ENCODE data around the gene RABEP2.
"Not testable (repeated sequence)": the region's sequence is repeated elsewhere in the genome, so short reads cannot be mapped to it uniquely, and the experiment has no call there.

RABEP2 gene, protein sequence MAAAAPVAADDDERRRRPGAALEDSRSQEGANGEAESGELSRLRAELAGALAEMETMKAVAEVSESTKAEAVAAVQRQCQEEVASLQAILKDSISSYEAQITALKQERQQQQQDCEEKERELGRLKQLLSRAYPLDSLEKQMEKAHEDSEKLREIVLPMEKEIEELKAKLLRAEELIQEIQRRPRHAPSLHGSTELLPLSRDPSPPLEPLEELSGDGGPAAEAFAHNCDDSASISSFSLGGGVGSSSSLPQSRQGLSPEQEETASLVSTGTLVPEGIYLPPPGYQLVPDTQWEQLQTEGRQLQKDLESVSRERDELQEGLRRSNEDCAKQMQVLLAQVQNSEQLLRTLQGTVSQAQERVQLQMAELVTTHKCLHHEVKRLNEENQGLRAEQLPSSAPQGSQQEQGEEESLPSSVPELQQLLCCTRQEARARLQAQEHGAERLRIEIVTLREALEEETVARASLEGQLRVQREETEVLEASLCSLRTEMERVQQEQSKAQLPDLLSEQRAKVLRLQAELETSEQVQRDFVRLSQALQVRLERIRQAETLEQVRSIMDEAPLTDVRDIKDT

GRCh38 chr16:28924762-28925385, at the start of gene RABEP2:
Gene RABEP2 (minus strand): TSS chr16:28925238. CDS start chr16:28925163, 75 bp downstream.
- intact Hi-C loops (cut with DNase I), result loop anchor here (2.0 kb wide), 1 partner anchor 26 kb away; the partner anchor contains the start of gene NFATC2IP
- DNase-seq, result peak; percentile 72 to 96 (median 91)

DNA sequence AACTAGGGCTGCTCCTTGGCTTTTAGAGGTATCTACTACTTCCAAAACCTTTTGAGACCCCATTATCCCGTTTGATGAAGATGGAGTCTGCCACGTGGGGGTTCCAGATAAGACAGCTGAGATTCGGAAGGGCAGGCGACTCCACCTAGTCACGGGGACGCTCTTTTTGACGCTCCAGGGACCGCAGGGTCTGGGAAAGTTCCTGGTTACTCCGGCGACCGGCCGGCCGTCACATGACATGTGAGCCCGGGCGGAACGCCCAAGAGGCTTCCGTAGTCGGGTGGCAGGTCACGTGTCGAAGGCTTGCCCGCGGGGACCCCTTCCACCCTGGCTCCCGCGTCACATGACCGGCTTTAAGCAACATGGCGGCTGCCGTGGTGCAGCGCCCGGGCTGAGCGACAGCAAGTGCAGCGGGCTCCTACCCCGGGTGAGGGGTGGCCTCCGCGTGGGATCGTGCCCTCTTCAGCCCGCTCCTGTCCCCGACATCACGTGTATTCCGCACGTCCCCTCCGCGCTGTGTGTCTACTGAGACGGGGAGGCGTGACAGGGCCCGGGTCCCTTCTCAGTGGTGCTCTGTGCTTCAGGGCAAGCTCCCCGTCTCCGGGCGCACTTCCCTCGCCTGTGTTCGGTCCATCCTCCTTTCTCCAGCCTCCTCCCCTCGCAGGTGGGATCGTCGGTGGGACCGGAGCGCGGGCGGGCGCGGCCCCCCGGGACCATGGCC, 49.6 kb upstream of the RABEP2 start, which contains the start of gene SPNS1:
TSS of gene SPNS1 (plus strand) at position 342 of the 721 bp plus-strand sequence. CDS start at position 716, 374 bp downstream.
- intact Hi-C loops (cut with DNase I), result no loop called here
- DNase-seq, result peak; percentile 95 to 100 (median 99)

DNA sequence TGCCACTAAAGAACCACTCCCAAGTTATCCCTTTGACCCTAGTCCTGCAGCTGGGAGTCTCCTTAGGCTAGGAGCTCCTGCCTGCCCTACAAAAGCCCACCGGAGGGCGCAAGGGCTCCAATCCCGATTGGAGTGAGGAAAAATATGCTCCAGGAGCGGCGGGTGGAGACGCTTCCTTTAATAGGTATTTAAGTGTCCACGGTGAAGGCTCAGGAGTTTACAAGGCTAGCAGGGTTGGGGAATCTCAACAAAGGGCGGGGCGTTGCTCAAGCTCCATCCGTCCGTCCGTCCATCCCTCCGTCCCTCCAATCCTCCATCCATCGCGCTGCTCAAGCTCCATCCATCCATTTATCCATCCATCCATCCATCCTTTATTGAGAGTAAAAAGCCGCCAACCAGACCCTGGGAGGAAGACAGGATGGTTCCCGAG, 49.0 kb upstream of the RABEP2 start:
- DNase-seq, result peak; percentile 55 to 90 (median 75)
- intact Hi-C loops (cut with DNase I), result no loop called here

DNA sequence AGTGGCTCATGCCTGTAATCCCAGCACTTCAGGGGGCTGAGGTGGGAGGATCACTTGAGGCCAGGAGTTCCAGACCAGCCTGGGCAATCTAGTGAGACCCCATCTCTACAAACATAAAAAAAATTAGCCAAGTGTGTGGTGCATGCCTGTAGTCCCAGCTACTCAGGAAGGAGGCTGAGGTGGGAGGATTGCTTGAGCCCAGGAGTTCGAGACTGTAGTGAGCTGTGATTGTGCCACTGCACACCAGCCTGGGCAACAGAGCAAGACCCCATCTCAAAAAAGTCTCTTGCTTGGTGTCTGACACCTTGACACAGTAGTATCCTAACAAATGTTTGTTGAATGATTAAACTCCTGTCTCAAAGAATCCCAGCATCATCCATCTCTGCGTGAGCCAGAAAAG, 44.7 kb upstream of the RABEP2 start:
- DNase-seq; intact Hi-C loops (cut with DNase I): not testable (repeated sequence)

GRCh38 chr16:28967156-28967555, 42.1 kb upstream of the RABEP2 start:
- DNase-seq, result no peak
- intact Hi-C loops (cut with DNase I), result no loop called here

DNA sequence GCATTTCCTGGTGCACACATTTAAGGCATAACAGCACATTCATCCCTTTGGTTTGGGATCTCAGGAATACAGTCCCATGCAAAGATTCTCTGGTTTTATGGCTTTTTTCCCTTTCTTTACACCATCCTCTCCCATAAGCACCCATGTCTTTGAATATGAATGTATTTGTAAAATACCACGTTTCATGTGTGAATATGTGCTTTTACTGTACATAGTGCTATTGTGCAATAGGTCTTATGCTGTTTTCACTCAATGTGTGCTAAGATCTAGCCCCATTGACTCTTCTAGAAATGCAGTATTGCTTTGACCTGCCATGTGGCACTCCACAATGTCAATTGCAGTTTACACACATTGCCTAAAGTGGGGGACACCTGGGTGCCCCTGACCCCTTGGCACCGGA, 39.5 kb upstream of the RABEP2 start:
- DNase-seq, result no peak
- intact Hi-C loops (cut with DNase I), result no loop called here

DNA sequence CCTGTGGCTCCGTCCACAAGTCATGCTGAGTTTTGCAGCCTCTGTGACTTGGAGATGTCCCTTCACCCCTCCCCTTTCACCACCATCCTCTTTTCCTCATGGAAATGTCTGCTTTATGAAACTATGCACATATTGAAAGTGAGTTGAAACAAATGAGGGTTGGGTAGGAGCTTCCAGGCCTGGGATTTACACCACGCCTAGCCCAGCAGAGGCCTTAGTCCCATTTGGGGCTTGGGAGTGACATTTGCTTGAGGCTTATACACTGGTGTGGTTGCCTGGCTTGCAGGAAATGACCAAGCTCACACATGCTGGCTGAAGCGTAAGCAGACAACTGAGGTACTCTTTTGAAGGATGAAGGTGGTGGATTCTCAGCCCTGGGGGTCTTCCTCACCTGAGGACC, 39.0 kb upstream of the RABEP2 start:
- intact Hi-C loops (cut with DNase I), result no loop called here

GRCh38 chr16:28958836-28959235, 33.8 kb upstream of the RABEP2 start:
- intact Hi-C loops (cut with DNase I), result no loop called here
- no peak for DNase-seq

More for the DNA sequence above, 39.0 kb upstream of the RABEP2 start:
- DNase-seq, result no peak

GRCh38 chr16:28958216-28958615, 33.2 kb upstream of the RABEP2 start:
- DNase-seq, result no peak
- intact Hi-C loops (cut with DNase I), result no loop called here

- intact Hi-C loops (cut with DNase I), result loop anchor here (2.0 to 5.0 kb wide), 2 partner anchors 27 to 89 kb away; partner anchors contain the start of genes RABEP2 and SH2B1
Observed at GRCh38 chr16:28951410-28951943, 26.4 kb upstream of the RABEP2 start.

DNA sequence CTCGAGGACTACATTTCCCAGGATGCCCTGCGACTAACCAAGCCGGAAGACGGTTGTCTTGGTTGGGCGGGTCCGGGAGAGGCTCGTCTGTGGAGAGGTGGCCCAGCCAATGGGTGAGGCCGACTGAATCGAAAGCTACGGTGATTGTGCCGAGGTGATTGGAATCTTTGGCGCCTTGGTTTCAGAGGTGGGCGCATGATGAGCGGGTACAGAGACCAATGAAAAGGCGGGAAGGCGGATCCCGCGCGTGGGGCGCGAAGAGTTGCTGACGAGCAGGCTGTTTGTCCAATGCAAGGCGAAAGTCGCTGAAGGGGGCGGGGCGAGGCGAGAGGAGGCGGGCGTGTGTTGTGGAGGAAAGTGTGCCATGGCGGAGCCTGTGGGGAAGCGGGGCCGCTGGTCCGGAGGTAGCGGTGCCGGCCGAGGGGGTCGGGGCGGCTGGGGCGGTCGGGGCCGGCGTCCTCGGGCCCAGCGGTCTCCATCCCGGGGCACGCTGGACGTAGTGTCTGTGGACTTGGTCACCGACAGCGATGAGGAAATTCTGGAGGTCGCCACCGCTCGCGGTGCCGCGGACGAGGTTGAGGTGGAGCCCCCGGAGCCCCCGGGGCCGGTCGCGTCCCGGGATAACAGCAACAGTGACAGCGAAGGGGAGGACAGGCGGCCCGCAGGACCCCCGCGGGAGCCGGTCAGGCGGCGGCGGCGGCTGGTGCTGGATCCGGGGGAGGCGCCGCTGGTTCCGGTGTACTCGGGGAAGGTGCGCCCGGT, 25.8 kb upstream of the RABEP2 start, which contains the start of gene NFATC2IP:
TSS of gene NFATC2IP (plus strand) at position 290 of the 762 bp plus-strand sequence. CDS start at position 365, 75 bp downstream.
- intact Hi-C loops (cut with DNase I), result loop anchor here (2.0 to 5.0 kb wide), 2 partner anchors 26 to 89 kb away; partner anchors contain the start of genes RABEP2 and SH2B1
- DNase-seq, result peak; percentile 99 to 100 (median 100)

More at GRCh38 chr16:28951410-28951943, 26.4 kb upstream of the RABEP2 start:
- DNase-seq, result peak in 7 of 42 donors; percentile 5 to 44 (median 15)

GRCh38 chr16:28946681-28947080, 21.6 kb upstream of the RABEP2 start:
- intact Hi-C loops (cut with DNase I), result loop anchor here (10.0 kb wide), 1 partner anchor 102 kb away; the partner anchor contains the start of gene TUFM
- no peak for DNase-seq

DNA sequence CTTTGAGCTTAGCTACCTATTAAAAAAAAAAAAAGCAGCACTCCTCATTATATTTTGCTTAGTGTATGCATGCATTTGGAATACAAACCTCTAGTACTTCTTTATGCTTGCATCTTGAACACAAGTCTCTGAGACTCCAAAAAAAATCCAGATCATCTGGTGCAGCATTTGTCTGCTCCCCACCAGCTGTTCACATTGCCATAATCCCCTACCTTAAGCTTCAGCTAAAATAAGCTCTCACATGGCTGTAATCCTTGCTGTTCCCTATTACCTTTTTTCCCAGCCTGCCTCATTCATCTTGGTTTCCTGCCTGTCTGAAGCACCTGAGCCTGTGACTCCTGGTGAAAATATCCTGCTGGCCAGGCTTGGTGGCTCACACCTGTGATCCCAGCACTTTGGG, 18.2 kb upstream of the RABEP2 start:
- no peak for DNase-seq
- intact Hi-C loops (cut with DNase I), result loop anchor here (10.0 kb wide), 1 partner anchor 98 kb away; the partner anchor contains the start of gene TUFM

GRCh38 chr16:28939825-28940224, 14.8 kb upstream of the RABEP2 start:
- DNase-seq, result not testable (repeated sequence)
- intact Hi-C loops (cut with DNase I), result loop anchor here (10.0 kb wide), 1 partner anchor 95 kb away; the partner anchor contains the start of gene TUFM

DNA sequence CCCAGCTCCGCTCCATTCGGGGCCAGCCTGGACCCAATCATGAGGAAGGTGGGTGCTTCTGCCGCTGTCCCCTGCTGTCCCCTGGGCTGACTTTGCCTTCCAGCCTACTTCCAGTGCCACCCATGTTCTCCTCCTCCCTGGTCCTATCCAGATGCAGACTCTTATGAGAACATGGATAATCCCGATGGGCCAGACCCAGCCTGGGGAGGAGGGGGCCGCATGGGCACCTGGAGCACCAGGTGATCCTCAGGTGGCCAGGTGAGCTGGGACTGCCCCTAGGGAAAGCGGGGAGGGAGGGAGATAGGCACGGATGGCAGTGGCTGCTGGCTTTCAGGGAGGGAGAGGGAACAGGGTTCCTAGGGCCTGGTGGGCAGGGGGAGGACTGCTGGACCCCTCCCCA, 13.7 kb upstream of the RABEP2 start:
- no peak for DNase-seq
- intact Hi-C loops (cut with DNase I), result no loop called here

DNA sequence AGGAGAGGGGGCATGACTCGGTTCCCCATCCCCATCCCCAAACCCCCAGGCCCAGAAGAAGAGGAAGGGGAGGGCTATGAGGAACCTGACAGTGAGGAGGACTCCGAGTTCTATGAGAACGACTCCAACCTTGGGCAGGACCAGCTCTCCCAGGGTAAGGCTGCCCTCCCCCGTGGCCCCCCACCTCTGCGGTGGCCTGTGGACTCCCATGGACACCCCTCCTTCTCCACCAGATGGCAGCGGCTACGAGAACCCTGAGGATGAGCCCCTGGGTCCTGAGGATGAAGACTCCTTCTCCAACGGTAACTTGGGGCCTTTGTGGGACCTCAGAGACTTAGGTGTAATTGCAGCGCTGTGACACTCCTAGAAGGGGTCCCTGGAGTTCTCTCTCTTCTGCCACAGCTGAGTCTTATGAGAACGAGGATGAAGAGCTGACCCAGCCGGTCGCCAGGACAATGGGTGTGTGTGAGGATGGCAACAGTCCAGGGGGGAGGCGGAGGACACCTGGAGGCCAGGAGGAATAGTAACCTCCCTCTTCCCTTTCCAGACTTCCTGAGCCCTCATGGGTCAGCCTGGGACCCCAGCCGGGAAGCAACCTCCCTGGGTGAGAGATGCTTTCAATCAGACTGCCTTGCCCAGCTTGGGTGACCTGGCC, 12.3 kb upstream of the RABEP2 start:
- intact Hi-C loops (cut with DNase I), result no loop called here

GRCh38 chr16:28936784-28937155, 11.7 kb upstream of the RABEP2 start:
- intact Hi-C loops (cut with DNase I), result no loop called here

More for the DNA sequence above, 12.3 kb upstream of the RABEP2 start:
- DNase-seq, result no peak

More at GRCh38 chr16:28936784-28937155, 11.7 kb upstream of the RABEP2 start:
- DNase-seq, result no peak

All from head of caudate nucleus (tissue), 42 donors.